Measurements from ENCODE around the gene NTN1.

NTN1 gene

GRCh38 chr17:9006175-9006767, 15.0 kb upstream of the NTN1 start:
- no peak for DNase-seq

DNA sequence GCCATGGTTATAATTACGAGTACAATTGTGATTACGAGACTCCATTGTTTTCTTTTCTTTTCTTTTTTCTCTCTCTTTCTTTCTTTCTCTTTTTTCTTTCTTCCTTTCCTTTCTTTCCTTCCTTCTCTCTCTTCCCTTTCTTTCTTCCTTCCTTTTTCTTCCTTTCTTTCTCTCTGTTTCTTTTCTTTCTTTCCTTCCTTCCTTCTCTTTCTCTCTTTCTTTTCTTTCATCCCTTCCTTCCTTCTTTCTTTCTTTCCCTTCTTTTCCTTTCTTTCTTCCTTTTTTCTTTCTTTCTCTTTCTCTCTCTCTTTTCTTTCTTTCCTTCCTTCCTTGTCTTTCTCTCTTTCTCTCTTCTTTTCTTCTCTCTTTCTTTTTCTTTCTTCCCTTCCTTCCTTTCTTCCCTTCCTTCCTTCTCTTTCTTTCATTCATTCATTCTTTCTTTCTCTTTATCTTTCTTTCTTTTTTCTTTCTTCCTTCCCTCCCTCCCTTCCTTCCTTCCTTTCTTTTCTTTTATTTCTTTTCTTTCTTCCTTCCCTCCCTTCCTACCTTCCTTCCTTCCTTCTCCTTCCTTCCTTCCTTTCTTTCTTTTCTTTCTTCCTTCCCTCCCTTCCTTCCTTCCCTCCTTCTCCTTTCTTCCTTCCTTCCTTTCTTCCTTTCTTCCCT, 14.1 kb upstream of the NTN1 start:
- DNase-seq = no peak

DNA sequence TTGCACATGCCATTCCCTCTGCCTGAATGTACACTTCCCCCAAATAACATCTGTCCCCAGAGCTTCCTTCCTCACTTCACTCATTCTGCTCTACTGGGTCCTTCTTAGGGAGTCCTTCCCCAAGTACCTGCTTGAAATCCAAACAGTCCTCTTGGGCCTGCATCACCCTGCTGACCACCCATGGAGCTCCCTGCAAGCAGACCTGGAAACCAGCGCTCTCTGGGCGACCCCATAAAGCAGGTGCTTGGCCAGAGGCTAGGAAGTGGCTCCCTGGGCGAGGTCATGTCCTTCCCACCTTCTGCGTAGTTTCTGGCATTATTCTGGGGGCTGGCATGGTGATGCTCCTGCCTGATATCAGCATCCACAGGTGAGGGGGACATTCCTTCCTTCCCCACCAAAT, 12.2 kb upstream of the NTN1 start:
- DNase-seq = no peak

DNA sequence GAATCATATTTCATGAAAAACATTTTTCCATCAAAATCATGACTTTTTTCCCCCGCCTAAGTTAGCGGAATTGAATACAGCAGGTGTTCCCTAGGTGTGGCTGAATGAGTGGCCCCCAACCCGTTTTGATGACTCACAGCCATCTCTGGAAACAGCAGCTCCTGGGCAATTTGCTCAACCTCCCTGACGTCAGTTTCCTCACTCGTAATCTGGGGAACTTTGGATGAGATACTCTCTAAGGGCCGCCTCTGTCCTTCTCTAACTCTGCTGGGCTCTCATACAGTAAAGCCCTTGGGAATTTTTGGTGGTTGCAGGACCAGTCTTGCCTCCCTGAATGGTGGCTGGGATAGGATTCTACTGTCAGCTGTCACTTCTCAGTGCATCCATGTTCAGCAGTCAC, 11.6 kb upstream of the NTN1 start:
- DNase-seq = no peak

DNA sequence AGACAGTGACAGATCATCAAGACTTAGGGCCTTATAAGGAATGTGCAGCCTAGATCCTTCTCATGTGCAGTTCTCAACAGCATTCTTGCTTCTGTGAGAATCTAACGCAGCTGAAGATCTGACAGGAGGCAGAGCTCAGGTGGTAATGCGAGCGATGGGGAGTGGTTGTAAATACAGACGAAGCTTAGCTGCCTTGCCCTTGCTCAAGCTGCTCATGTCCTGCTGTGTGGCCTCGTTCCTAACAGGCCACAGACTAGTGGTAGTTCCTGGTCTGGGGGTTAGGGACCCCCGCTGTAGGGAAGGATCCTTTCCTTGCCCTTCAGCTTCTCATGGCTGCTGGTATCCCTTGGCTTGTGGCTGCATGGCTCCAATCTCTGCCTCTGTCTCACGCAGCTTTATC, 10.3 kb upstream of the NTN1 start:
- no peak for DNase-seq

DNA sequence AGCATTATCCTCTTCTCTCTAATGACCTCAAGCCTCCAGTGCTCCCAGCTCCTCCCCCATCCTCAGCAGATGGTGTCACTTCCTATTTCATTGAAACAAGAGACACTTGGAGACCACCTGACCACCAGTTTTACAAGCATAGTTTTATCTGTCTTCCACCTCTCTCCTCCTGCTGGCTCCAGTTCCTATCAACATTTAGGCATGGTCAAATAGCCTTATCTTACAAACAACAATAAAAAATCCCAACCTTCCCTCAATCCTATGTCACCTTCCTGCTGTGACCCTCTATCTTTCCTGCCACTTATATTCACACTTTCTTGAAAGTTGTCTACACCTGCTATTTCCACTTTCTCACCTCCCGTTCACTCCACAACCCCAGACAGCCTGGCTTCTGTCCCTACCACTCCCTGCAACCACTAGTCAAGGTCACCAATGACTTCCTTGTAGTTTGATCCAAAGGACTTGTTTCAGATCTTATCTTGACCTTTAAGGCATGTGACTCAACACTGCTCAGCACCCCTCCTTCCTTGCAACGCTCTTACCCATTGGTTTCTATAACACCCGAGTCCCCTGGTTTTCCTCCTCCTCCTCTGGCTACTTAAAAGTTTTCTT, 4.3 kb upstream of the NTN1 start:
- no peak for DNase-seq

DNA sequence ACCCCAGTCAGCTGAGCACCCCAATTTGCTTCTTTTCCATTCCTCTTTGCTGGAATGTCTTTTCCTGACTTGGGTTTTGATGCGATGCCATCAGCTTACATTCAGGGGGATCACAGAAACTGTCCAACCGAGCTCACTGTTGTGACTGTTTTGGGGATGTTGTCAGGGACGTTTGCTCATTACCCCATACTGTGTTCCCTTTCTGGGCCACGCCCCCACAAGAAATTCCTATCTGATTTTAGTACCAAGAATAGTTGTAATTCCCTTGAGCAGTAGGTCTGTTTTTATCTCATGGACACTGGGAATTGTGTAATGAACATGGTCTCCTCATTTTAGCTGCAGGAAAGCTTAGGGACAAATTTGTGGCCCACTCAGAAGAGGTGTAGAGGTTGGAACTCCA, 2.6 kb upstream of the NTN1 start:
- no peak for DNase-seq

DNA sequence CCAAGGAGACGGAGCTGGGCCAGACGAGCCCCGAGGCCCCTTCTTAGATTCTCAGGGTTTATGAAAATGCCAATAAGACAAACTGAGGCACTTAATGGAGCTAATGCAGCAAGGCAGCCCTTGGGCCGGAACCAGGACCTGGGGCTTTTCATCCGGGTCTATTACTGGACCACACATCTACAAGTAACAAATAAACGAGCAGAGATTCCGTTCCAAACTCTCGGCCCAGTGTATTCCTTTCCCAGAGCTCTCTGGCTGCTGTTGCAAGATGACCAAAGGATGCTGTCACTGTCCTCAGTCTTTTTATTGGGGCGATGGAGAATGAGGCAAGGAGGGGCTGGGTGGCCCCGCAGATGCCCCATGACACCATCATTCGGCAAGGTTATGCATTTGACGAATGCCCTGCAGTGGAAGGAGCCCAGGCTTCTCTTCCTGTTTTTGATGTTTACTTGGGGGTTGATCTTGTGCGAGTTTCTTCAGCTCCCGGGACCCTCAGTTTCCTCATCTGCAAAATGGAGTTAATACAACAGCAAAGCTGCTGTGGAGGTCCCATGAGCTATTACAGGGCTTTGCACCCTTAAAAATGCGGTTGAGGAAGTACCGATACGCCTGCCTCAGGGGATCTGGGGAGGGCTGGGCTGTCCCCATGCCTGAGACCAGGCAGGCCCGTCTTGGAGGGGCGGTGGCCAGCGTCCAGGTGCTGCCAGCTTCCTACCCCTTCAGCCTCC, 1.1 kb upstream of the NTN1 start:
- no peak for DNase-seq

GRCh38 chr17:9020824-9021157, 519 bp upstream of the NTN1 start:
- DNase-seq = no peak

- no peak for DNase-seq
Observed at GRCh38 chr17:9021992-9022572, 772 bp downstream of the NTN1 start.

- no peak for DNase-seq
Observed at GRCh38 chr17:9022573-9023391, 1.5 kb downstream of the NTN1 start.

GRCh38 chr17:9023392-9024218, 2.3 kb downstream of the NTN1 start:
- no peak for DNase-seq

- DNase-seq = no peak
Observed at GRCh38 chr17:9024497-9024896, 3.2 kb downstream of the NTN1 start.

DNA sequence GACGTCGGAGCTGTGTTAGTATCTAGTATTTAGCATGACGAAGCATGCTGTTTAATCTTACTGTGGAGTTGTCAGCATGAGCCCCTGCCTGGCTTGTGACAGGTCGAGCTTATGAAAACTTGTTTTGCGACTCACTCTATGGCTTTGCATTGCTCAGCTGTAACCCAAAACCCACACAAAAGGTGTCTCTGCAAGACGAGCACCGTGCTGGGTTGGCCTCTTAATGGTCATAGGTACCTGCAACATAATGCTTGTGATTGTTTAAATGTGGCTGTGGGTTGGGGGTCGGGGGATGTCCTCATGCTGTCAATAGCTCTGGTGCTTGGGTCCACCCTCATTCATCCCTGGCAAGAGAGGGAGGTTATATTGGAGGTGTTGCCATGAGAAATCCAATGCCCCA, 5.4 kb downstream of the NTN1 start:
- DNase-seq = no peak

GRCh38 chr17:9028202-9028987, 7.1 kb downstream of the NTN1 start:
- DNase-seq = no peak

DNA sequence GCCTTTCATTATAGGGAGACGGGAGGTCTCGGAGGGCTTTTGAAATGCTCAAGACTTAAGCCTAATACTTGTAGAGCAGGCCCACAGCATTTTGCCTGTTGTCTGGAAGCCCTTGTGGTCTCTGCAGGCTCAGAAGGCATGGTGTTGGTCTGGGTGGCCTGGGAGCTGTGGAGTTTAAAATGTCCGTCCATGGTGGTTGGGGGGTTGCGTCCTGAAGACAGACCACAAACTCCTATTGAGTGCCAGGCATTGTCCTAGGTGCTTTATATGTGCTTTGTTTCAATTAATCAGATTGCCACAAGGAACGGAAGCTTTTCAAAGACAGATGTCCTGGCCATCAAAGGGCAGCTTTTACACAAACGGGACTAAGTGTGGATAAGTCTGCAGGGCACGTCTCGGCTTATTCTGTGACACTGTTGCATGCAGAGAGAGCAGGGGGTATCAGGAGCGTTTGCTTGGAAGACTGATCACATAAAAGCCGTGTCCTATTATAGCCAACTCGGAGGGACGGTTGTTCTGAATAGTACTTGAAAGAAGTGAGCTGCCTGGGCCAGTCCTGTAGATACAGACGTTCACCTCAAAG, 7.8 kb downstream of the NTN1 start:
- no peak for DNase-seq

GRCh38 chr17:9032151-9032550, 10.8 kb downstream of the NTN1 start:
- DNase-seq = no peak

DNA sequence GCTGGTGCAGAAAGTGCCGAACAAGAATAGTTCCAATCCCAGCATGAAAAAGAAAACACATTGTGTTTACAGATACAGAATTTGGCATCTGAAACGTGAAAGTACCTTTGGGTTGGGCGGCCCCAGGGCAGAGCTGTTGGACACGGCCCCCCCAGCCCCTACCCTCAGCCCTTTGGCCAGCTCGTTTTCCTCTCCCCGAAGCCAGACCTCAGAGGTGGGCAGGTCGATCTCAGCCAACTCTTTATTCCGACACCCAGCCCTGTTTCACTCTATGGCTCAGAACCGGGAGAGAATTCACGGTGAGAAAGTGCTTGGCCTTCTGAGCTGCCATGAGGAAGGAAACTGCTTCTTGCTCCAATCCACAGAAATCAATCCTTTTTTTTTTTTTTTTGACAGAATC, 11.3 kb downstream of the NTN1 start:
- no peak for DNase-seq

GRCh38 chr17:9035249-9035648, 13.9 kb downstream of the NTN1 start:
- no peak for DNase-seq

GRCh38 chr17:9036336-9036735, 15.0 kb downstream of the NTN1 start:
- DNase-seq = no peak

DNA sequence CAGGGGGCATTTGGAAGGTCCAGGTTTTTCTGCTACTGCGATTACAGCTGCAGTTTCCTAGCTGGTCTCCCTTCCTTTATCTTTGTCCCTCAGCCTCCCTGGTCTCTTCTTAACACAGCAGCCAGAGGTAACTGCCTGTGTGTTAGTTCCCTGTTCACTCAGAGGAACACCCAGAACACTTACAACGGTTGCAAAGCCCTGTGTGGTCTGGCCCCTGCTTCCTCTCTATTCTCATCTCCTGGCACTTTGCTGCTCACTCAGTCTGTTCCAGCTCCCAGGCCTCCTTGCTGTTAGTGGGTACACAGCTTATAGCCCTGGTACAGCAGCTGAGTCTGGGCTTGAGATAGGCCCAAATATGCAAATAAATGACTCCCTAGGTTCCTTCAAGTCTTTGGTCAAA, 16.4 kb downstream of the NTN1 start:
- no peak for DNase-seq
